ENCODE measurements around the gene LHFPL6. TPM values are rescaled to one million over a fixed set of nuclear protein-coding genes. Genes with fewer than 3 reads are reported as not detected.

The LHFPL6 gene
- total and polyA plus RNA-seq, 2 experiments from 2014 or later: 7.8 to 9.5 TPM

GRCh38 chr13:39596176-39596575 is 6.8 kb downstream of the LHFPL6 start (continued):
- no peak for TF ChIP-seq ZNF462 (CRISPR knock-in tag; IDR thresholded peaks at IDR 0.05)
- TF ChIP-seq ZNF331 (CRISPR knock-in tag; IDR thresholded peaks at IDR 0.05; ENCODE audit: low read depth): no peak

GRCh38 chr13:39590466-39591036 is 12.4 kb downstream of the LHFPL6 start:
- Histone ChIP-seq H3K79me2 (replicated peaks; ENCODE audit: insufficient read depth) (no peaks in the 10 kb centered on the region), H3K27ac (ENCODE audit: low read depth) (no peak overlapping the region), H4K20me1 (replicated peaks; ENCODE audit: insufficient read depth) (no peaks in the 10 kb centered on the region), H2AFZ (no peak overlapping the region), H3K27me3 (ENCODE audit: insufficient read depth) (no peaks in the 10 kb centered on the region), H3K4me2 (no peak overlapping the region), H3F3A (replicated peaks; ENCODE audit: low read depth) (no peaks in the 10 kb centered on the region), H3K4me3 (no peak overlapping the region), H3K4me1 (ENCODE audit: insufficient read depth) (no peaks in the 10 kb centered on the region), H3K36me3 (ENCODE audit: insufficient read depth) (no peaks in the 10 kb centered on the region), H3K9me2 (ENCODE audit: insufficient read depth) (no peaks in the 10 kb centered on the region)
- Mint-ChIP-seq H3K9me3 (peaks cover 8% of the 10 kb centered on the region; the same call in 2 of the 3 replicates), H3K27me3 (ENCODE audit: insufficient read depth, low read depth, poor library complexity) (peaks cover 6% of the 10 kb centered on the region), H3K36me3 (ENCODE audit: low read depth) (peaks cover 5% of the 10 kb centered on the region; the same call in 2 of the 3 replicates), H3K4me3 (no peak overlapping the region), H3K27ac (no peak overlapping the region), H3K4me1 (peaks cover 3% of the 10 kb centered on the region; the same call in 1 of the 3 replicates)
- no peak for DNase-seq (ENCODE audit: low spot score)
- no peak for ATAC-seq
- TF ChIP-seq CREB1 (CRISPR knock-in tag; IDR thresholded peaks at IDR 0.05; ENCODE audit: low read depth) (no peak), ZNF114 (CRISPR knock-in tag; IDR thresholded peaks at IDR 0.05) (no peak), ZNF331 (CRISPR knock-in tag; IDR thresholded peaks at IDR 0.05; ENCODE audit: low read depth) (no peak), POLR2AphosphoS5 (IDR thresholded peaks at IDR 0.05; ENCODE audit: low read depth) (no peak), CTCF (conservative IDR thresholded peaks at IDR 0.05; ENCODE audit: low read depth in 2 of 2) (no peak), REST (IDR thresholded peaks at IDR 0.05; ENCODE audit: unreplicated experiment) (no peak), NANOG (IDR thresholded peaks at IDR 0.05; ENCODE audit: borderline replicate concordance) (no peak), EZH2 (IDR thresholded peaks at IDR 0.05; ENCODE audit: low read depth, unreplicated experiment) (no peak)

Measured in GM23338 (cell line).